NT2/D1 (cell line): Measurements from ENCODE around the gene NDUFAF2.

Source experiments
- SUZ12 ChIP-seq: IDR thresholded peaks from 2 replicates; pipeline ENCODE4 v1.6.1; 2011; ENCODE audit not compliant: insufficient read length, insufficient read depth; ENCODE audit errors: extremely low read depth
- YY1 ChIP-seq: IDR thresholded peaks from 2 replicates; pipeline ENCODE4 v1.6.1; 2011; ENCODE audit not compliant: insufficient read length, insufficient read depth
- ZNF274 ChIP-seq: IDR thresholded peaks from 2 replicates; pipeline ENCODE4 v1.6.1; 2011; ENCODE audit warnings: mild to moderate bottlenecking, low read depth, low read length

GRCh38 chr5:61123145-61123544 is 178.1 kb downstream of the NDUFAF2 start:
- no peak for TF ChIP-seq YY1
- TF ChIP-seq ZNF274, result no peak
- no peak for TF ChIP-seq SUZ12
